ENCODE measurements around the gene COLGALT1. TPM values are rescaled to one million over a fixed set of nuclear protein-coding genes. Genes with fewer than 3 reads are reported as not detected.

The COLGALT1 gene
- total and polyA plus RNA-seq, 2 experiments from 2014 or later = 18.2 to 63.4 TPM

- TF ChIP-seq ZNF462 (CRISPR knock-in tag; IDR thresholded peaks at IDR 0.05) = no peak
- TF ChIP-seq CTCF (conservative IDR thresholded peaks at IDR 0.05; ENCODE audit: low read depth in 2 of 2) = no peak
- TF ChIP-seq ZNF331 (CRISPR knock-in tag; IDR thresholded peaks at IDR 0.05; ENCODE audit: low read depth) = no peak
- TF ChIP-seq POLR2AphosphoS5 (IDR thresholded peaks at IDR 0.05; ENCODE audit: low read depth) = no peak
- TF ChIP-seq EZH2phosphoT487 (IDR thresholded peaks at IDR 0.05; ENCODE audit: unreplicated experiment) = no peak
- TF ChIP-seq NANOG (IDR thresholded peaks at IDR 0.05; ENCODE audit: borderline replicate concordance) = no peak
- no peak for TF ChIP-seq JUNB (IDR thresholded peaks at IDR 0.05; ENCODE audit: unreplicated experiment)
- no peak for TF ChIP-seq ETS1 (IDR thresholded peaks at IDR 0.05)
- no peak for TF ChIP-seq REST (IDR thresholded peaks at IDR 0.05; ENCODE audit: unreplicated experiment)
- no peak for TF ChIP-seq ZNF114 (CRISPR knock-in tag; IDR thresholded peaks at IDR 0.05)
Measured at GRCh38 chr19:17618936-17619335, 63.5 kb downstream of the COLGALT1 start (continued).
